ENCODE measurements around the gene DIPK1A. TPM values are rescaled to one million over a fixed set of nuclear protein-coding genes. Genes with fewer than 3 reads are reported as not detected.
A peak's percentile ranks its signal among the peaks of the same experiment; 100 is the strongest.

The DIPK1A gene
- total RNA-seq, 2 experiments from 2014 or later, result 13.1 to 14.4 TPM

GRCh38 chr1:92872719-92873118, 88.5 kb downstream of the DIPK1A start:
- CTCF ChIA-PET, result interaction anchor here (1.1 kb wide), 1 partner anchor 14 kb away, joined by 3 read pairs; no protein-coding TSS in a partner anchor
- H3K36me3 Mint-ChIP-seq (ENCODE audit: low read depth), result peaks cover 26% of the 10 kb centered on the region

GRCh38 chr1:92870591-92870990, 90.7 kb downstream of the DIPK1A start:
- ATAC-seq (no peak), DNase-seq (no peak)
- Mint-ChIP-seq H3K4me1 (ENCODE audit: low read depth) (no peaks in the 10 kb centered on the region), H3K9me3 (ENCODE audit: insufficient read depth) (no peaks in the 10 kb centered on the region), H3K4me3 (no peak overlapping the region), H3K36me3 (ENCODE audit: low read depth) (peaks cover 24% of the 10 kb centered on the region), H3K27ac (no peak overlapping the region), H3K27me3 (ENCODE audit: low read depth) (no peaks in the 10 kb centered on the region)
- ChIA-PET POLR2A (no interaction called here), CTCF (interaction anchor here (2.8 to 4.1 kb wide), 2 partner anchors 11 to 97 kb away, joined by 7 to 28 read pairs; no protein-coding TSS in a partner anchor)

More at GRCh38 chr1:92872719-92873118, 88.5 kb downstream of the DIPK1A start:
- Mint-ChIP-seq H3K9me3 (ENCODE audit: insufficient read depth) (no peaks in the 10 kb centered on the region), H3K27ac (no peak overlapping the region), H3K4me1 (ENCODE audit: low read depth) (peaks cover 10% of the 10 kb centered on the region), H3K4me3 (no peak overlapping the region), H3K27me3 (ENCODE audit: low read depth) (no peaks in the 10 kb centered on the region)
- ATAC-seq (no peak), DNase-seq (no peak)
- POLR2A ChIA-PET, result interaction anchor here (0.8 kb wide), 1 partner anchor 77 kb away, joined by 3 read pairs; no protein-coding TSS in a partner anchor

GRCh38 chr1:92864131-92864530, 97.1 kb downstream of the DIPK1A start:
- ATAC-seq, result no peak
- Mint-ChIP-seq H3K4me1 (ENCODE audit: low read depth) (peaks cover 4% of the 10 kb centered on the region), H3K27me3 (ENCODE audit: low read depth) (no peaks in the 10 kb centered on the region), H3K4me3 (no peak overlapping the region), H3K27ac (no peak overlapping the region), H3K9me3 (ENCODE audit: insufficient read depth) (no peaks in the 10 kb centered on the region), H3K36me3 (ENCODE audit: low read depth) (peaks cover 2% of the 10 kb centered on the region)
- no peak for DNase-seq
- CTCF ChIA-PET, result interaction anchor here (0.9 to 4.9 kb wide), 5 partner anchors 9 to 137 kb away, joined by 3 to 38 read pairs (median 7); partner anchors contain the start of gene DIPK1A
- POLR2A ChIA-PET, result interaction anchor here (0.6 to 1.2 kb wide), 2 partner anchors 97 to 143 kb away, joined by 3 read pairs; partner anchors contain the start of gene DIPK1A

GRCh38 chr1:92862605-92863004, 98.7 kb downstream of the DIPK1A start:
- ChIA-PET POLR2A (interaction anchor here (0.7 kb wide), 1 partner anchor 181 kb away, joined by 3 read pairs; no protein-coding TSS in a partner anchor), CTCF (interaction anchor here (1.1 to 4.9 kb wide), 6 partner anchors 10 to 216 kb away, joined by 3 to 38 read pairs (median 6); partner anchors contain the start of genes DIPK1A and MTF2)
- Mint-ChIP-seq H3K4me3 (no peak overlapping the region), H3K27ac (no peak overlapping the region), H3K9me3 (ENCODE audit: insufficient read depth) (no peaks in the 10 kb centered on the region), H3K27me3 (ENCODE audit: low read depth) (no peaks in the 10 kb centered on the region), H3K36me3 (ENCODE audit: low read depth) (no peaks in the 10 kb centered on the region), H3K4me1 (ENCODE audit: low read depth) (peaks cover 17% of the 10 kb centered on the region)
- no peak for DNase-seq
- no peak for ATAC-seq

- ChIA-PET CTCF (interaction anchor here (0.6 to 5.1 kb wide), 47 partner anchors 9 to 266 kb away, joined by 3 to 142 read pairs (median 7); partner anchors contain the start of genes DIPK1A and RPL5), POLR2A (interaction anchor here (0.6 to 2.6 kb wide), 5 partner anchors 28 to 142 kb away, joined by 3 to 25 read pairs (median 3); partner anchors contain the start of genes DIPK1A and RPL5)
- H3K36me3 Mint-ChIP-seq (ENCODE audit: low read depth), result peaks cover 8% of the 10 kb centered on the region
- peak overlapping the region; percentile 11 for H3K4me3 Mint-ChIP-seq
- no peak for DNase-seq
- peaks cover 22% of the 10 kb centered on the region for H3K4me1 Mint-ChIP-seq (ENCODE audit: low read depth)
- no peak for ATAC-seq
- peak overlapping the region; percentile 62 for H3K27ac Mint-ChIP-seq
- peaks cover 4% of the 10 kb centered on the region for H3K9me3 Mint-ChIP-seq (ENCODE audit: insufficient read depth)
- H3K27me3 Mint-ChIP-seq (ENCODE audit: low read depth), result no peaks in the 10 kb centered on the region
These were observed 101.7 kb downstream of the DIPK1A start for GRCh38 chr1:92859400-92860039.

GRCh38 chr1:92858564-92859399, 102.5 kb downstream of the DIPK1A start:
- ChIA-PET POLR2A (interaction anchor here (0.6 to 2.6 kb wide), 6 partner anchors 25 to 136 kb away, joined by 3 to 25 read pairs (median 3); partner anchors contain the start of genes DIPK1A and RPL5), CTCF (interaction anchor here (0.6 to 5.1 kb wide), 64 partner anchors 8 to 267 kb away, joined by 3 to 142 read pairs (median 5); partner anchors contain the start of genes DIPK1A, MTF2 and RPL5)
- peak overlapping the region; percentile 62 for H3K27ac Mint-ChIP-seq
- ATAC-seq, result peak; percentile 85
- no peaks in the 10 kb centered on the region for H3K27me3 Mint-ChIP-seq (ENCODE audit: low read depth)
- H3K4me3 Mint-ChIP-seq, result peak overlapping the region; percentile 11
- H3K4me1 Mint-ChIP-seq (ENCODE audit: low read depth), result peaks cover 25% of the 10 kb centered on the region
- H3K9me3 Mint-ChIP-seq (ENCODE audit: insufficient read depth), result peaks cover 6% of the 10 kb centered on the region
- DNase-seq, result peak; percentile 78
- H3K36me3 Mint-ChIP-seq (ENCODE audit: low read depth), result peaks cover 11% of the 10 kb centered on the region

GRCh38 chr1:92857817-92858216, 103.4 kb downstream of the DIPK1A start:
- Mint-ChIP-seq H3K27ac (no peak overlapping the region), H3K27me3 (ENCODE audit: low read depth) (no peaks in the 10 kb centered on the region), H3K36me3 (ENCODE audit: low read depth) (peaks cover 11% of the 10 kb centered on the region), H3K4me3 (no peak overlapping the region), H3K4me1 (ENCODE audit: low read depth) (peaks cover 25% of the 10 kb centered on the region), H3K9me3 (ENCODE audit: insufficient read depth) (peaks cover 6% of the 10 kb centered on the region)
- POLR2A ChIA-PET, result interaction anchor here (0.6 to 2.6 kb wide), 3 partner anchors 24 to 136 kb away, joined by 3 to 25 read pairs (median 4); partner anchors contain the start of gene DIPK1A
- ATAC-seq (no peak), DNase-seq (no peak)
- CTCF ChIA-PET, result interaction anchor here (0.7 to 5.1 kb wide), 35 partner anchors 9 to 268 kb away, joined by 3 to 142 read pairs (median 6); partner anchors contain the start of genes DIPK1A, MTF2 and RPL5

GRCh38 chr1:92855236-92855635, 106.0 kb downstream of the DIPK1A start:
- DNase-seq (no peak), ATAC-seq (no peak)
- no peak overlapping the region for H3K4me3 Mint-ChIP-seq
- H3K36me3 Mint-ChIP-seq (ENCODE audit: low read depth), result peaks cover 11% of the 10 kb centered on the region
- no peak overlapping the region for H3K27ac Mint-ChIP-seq
- peaks cover 6% of the 10 kb centered on the region for H3K9me3 Mint-ChIP-seq (ENCODE audit: insufficient read depth)
- peaks cover 25% of the 10 kb centered on the region for H3K4me1 Mint-ChIP-seq (ENCODE audit: low read depth)
- POLR2A ChIA-PET, result interaction anchor here (0.9 to 1.5 kb wide), 3 partner anchors 23 to 107 kb away, joined by 3 to 6 read pairs (median 4); partner anchors contain the start of gene RPL5
- no peaks in the 10 kb centered on the region for H3K27me3 Mint-ChIP-seq (ENCODE audit: low read depth)
- CTCF ChIA-PET, result interaction anchor here (0.9 to 5.1 kb wide), 14 partner anchors 8 to 207 kb away, joined by 3 to 142 read pairs (median 4); partner anchors contain the start of genes DIPK1A and RPL5

GRCh38 chr1:92854101-92854785, 107.0 kb downstream of the DIPK1A start:
- Mint-ChIP-seq H3K27ac (no peak overlapping the region), H3K9me3 (ENCODE audit: insufficient read depth) (peaks cover 6% of the 10 kb centered on the region)
- ATAC-seq, result no peak

GRCh38 chr1:92853299-92853698, 108.0 kb downstream of the DIPK1A start:
- Mint-ChIP-seq H3K4me3 (no peak overlapping the region), H3K4me1 (ENCODE audit: low read depth) (peaks cover 14% of the 10 kb centered on the region), H3K27me3 (ENCODE audit: low read depth) (no peaks in the 10 kb centered on the region), H3K36me3 (ENCODE audit: low read depth) (peaks cover 18% of the 10 kb centered on the region), H3K9me3 (ENCODE audit: insufficient read depth) (peaks cover 6% of the 10 kb centered on the region), H3K27ac (no peak overlapping the region)
- ATAC-seq, result no peak
- POLR2A ChIA-PET, result no interaction called here
- DNase-seq, result no peak
- CTCF ChIA-PET, result interaction anchor here (1.5 to 5.0 kb wide), 5 partner anchors 10 to 141 kb away, joined by 3 to 25 read pairs (median 9); partner anchors contain the start of gene RPL5

More at GRCh38 chr1:92854101-92854785, 107.0 kb downstream of the DIPK1A start:
- no peaks in the 10 kb centered on the region for H3K27me3 Mint-ChIP-seq (ENCODE audit: low read depth)
- no peak for DNase-seq
- CTCF ChIA-PET, result interaction anchor here (0.9 to 5.0 kb wide), 12 partner anchors 9 to 208 kb away, joined by 3 to 25 read pairs (median 4); partner anchors contain the start of genes DIPK1A and RPL5
- H3K36me3 Mint-ChIP-seq (ENCODE audit: low read depth), result peaks cover 14% of the 10 kb centered on the region
- POLR2A ChIA-PET, result interaction anchor here (0.7 to 1.2 kb wide), 2 partner anchors 14 to 108 kb away, joined by 3 to 4 read pairs; no protein-coding TSS in a partner anchor
- no peak overlapping the region for H3K4me3 Mint-ChIP-seq
- peaks cover 22% of the 10 kb centered on the region for H3K4me1 Mint-ChIP-seq (ENCODE audit: low read depth)

All from activated CD8-positive, alpha-beta T cell treated with anti-CD3 and anti-CD28 coated beads, Interleukin-2, amount 10 ng/mL, durations not matched to agents 7 days and 5 days (primary cell).